Embryonic facial prominence (tissue), 1 donor: ENCODE results near the gene ATF7.
A peak's percentile ranks its signal among the peaks of the same experiment; 100 is the strongest.
"Not testable (repeated sequence)": the region's sequence is repeated elsewhere in the genome, so short reads cannot be mapped to it uniquely, and the experiment has no call there.

ENCODE experiments used
- DNase-seq: peaks from one replicate; pipeline ENCODE4 v3.0.0-alpha.2; 2016; ENCODE audit errors: extremely low spot score

ATF7 gene

DNA sequence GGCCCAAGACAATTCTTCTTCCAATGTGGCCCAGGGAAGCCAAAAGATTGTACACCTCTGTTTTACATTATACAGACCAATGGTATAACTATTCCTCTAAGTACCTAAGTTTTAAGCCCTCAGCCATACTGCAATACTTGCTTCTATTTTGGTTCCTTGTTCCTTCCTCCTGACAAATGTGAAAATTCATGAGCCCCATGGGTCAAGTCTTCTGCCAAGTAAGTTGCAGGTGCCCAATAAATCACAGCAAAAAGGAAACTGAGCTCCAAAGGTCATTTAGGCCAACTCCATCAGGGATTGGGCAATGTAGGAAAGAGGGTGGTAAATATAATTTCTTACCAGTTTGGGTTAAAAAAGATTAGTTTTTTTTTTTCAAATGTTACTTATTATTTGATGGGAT lies 61.2 kb downstream of the ATF7 start:
- DNase-seq: no peak

DNA sequence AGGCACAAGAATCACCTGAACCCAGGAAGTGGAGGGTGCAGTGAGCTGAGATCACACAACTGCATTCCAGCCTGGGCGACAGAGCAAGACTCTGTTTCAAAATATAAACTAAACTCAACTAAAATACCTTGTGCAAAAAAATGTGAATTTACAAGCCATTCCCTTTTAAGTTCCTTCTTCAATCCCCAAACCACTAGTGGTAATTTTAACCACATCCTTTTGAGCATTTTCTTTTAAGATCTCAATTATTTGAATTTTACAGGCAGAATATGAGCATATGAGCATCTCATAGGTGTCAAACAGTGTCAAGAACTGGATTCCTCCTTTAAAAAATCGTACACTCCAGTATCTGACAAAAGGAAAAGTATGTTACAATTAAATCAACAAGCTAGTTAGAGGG lies 61.9 kb downstream of the ATF7 start:
- no peak for DNase-seq

DNA sequence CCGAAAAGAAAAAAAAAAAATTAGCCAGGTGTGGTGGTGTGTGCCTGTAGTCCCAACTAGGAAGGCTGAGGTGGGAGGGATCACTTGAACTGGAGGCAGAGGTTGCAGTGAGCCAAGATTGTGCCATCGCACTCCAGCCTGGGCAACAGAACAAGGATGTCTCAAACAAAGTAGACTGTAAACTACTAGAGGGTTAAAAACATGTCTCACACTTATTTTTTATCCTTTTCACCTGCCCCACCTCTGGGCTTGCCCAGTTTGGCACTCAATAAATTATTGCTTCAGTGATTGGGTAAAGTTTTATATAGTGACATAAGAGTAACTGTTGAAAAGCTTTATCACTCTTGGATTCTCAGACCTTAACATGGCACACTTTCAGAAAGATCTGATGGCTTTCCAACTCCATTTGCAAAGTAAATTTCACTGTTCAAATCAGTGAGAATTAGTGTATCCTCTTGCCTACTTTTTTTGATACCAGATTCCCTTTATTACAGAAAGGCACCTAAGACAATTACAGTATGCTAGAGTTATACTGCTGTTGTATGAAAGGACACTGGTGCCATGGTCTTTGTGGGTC lies 62.6 kb downstream of the ATF7 start:
- DNase-seq: no peak

DNA sequence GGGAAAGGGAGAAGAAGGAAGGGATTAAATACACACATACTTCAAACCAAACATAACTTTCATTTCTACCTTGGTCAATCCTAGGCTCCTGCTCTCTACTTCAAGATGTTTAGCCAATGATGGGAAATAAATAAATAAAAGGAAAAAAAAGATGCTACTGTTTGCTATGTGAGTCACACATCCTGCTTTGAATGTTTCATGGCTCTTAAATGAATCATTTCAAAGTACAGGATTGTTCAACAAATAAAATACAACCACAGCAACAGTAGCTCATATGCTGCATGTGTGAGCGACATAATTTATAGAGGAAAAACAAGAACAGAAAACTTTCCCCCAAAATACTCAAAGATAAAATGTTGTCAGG lies 64.6 kb downstream of the ATF7 start:
- no peak for DNase-seq

DNA sequence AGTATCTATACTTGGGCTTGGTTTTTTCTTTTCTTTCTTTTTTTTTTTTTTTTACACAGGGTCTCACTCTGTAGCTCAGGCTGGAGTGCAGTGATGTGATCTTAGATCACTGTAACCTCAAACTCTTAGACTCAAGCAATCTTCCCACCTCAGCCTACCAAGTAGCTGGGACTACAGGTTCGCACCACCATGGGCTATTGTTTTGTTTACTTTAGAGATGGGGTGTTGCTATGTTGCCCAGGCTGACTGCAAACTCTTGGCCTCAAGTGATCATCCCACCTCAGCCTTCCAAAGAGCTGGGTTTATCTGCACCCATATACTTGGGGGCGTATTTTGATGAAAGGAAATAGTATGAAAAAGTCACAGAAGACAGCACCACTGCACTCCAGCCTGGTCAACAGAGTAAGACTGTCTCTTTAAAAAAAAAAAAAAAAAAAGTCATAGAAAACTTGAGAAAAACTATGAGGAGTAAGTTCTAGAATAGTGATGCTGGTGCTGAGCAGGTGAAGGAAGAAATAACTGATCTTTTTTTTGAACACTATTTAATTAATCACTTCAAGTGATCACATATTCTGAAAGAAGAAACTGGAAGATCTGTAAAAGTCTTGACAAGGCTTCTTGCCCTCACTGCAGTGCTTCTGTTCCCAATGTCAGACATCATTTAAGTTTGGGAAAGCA lies 65.1 kb downstream of the ATF7 start:
- DNase-seq: no peak

DNA sequence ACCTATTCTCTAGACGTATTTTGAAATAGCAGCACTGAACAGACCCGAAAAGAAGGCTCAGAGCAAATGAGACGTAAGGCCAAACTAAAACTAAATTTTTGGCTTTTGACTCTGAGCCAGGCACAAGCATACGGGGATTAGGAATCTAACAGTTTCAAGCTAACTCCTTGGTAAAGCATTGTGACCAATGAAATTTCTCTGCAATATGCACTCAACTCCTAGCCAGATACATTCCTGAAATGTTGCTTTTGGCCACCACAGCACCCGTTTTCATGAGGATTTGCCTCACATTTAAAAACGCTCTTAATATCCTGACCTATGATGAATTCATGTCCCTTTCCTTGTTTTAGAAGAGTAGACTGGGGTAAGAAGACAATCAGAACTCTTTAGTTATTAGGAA lies 65.8 kb downstream of the ATF7 start:
- DNase-seq: no peak

DNA sequence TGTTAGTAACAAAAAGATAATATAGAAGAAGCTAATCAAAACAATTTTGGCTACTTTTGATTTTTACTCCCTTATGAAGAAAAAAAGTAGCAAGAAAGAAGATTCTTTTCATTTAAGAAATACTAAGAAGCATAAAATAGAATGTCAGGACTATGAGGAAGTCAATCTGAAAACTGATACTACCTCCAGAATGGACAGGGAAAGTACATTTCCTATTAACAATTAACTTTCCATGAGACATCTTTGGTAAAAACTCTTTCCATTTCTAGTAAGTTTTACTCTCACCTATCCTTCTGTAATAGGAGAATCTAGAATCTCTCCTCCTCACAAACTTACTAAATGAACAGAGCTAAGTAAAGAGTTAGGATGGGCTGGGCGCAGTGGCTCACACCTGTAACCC lies 67.6 kb downstream of the ATF7 start:
- DNase-seq: no peak

DNA sequence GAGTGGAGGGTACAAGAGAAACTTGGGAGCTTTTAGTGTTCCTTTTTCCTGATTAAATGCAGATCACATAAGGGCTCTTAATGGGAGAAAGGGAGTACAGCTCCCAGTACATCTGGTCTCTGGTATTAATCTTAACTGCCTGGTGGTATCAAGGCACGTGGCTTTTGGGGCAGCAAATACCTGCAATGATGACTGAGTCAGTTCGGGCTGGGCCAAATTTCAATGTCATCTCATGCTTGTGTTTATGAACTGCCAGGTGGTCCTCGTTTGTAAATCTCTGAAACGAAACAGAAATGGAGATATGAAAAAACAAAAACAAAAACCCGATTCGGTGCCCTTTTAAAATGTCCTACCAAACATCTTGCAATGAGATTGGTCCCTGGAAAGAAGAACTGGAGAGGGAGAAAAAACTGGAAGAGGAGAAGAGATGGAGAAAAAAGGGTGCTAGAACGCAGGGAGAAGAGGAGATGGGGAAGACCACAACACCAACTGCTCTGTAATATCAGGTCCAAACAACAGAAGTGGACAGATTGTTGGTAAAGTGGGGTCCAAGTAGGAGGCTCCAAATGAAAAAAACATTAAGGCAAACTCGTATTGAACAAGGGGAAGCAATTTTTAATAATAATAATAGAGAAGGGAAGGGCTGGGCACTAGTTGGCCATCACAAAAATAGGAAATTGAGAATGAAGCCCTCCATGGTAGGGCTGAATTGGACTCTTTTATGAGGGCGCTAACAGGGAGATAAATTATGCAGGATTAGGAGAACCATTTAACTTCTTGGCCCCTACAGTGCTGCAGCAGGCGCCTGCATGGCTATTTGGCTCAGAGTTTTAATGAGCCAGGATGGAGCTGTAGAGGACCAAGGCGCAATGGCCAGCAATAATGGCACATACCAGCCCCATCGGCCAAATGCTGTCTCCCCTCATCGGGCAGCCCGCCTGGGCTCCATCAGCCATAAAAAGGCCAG lies 73.5 kb downstream of the ATF7 start:
- no peak for DNase-seq

DNA sequence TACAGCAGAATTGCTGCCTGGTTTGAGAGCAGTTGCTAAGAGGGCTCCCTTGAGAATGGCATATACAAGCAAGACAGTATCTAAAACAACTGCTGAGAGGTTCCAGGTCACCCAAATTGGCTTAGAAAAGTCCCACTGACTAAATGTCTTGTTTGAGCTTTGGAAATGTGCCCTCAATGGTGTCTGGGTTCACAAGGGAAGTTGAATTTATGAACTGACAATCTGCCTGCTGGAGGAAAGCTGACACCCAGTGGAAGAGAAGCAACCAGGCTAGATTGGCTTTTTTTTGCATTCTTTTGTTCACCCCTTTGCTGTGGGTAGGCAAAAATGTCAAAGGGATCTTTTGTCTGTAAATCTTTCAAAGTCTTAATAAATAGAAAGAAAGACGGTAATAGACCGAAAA lies 74.3 kb downstream of the ATF7 start:
- no peak for DNase-seq

DNA sequence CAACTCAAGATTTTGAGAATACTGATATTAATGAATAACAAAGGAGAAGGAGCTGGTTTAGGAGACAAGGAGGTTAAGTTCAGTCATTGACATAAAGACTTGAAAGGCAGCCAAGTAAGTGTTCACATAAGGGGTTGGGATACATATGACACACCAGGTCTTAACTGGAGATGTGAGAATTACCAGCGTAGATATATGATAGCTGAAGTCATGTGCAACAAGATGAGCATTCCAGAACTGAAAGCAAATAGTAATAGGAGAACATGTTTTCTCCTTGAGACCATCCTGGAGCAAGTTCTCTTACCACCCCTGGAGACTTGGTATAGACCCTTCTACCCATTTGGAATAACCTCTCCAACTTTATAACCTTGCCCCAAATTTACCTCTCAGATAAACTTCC lies 75.6 kb downstream of the ATF7 start:
- no peak for DNase-seq

DNA sequence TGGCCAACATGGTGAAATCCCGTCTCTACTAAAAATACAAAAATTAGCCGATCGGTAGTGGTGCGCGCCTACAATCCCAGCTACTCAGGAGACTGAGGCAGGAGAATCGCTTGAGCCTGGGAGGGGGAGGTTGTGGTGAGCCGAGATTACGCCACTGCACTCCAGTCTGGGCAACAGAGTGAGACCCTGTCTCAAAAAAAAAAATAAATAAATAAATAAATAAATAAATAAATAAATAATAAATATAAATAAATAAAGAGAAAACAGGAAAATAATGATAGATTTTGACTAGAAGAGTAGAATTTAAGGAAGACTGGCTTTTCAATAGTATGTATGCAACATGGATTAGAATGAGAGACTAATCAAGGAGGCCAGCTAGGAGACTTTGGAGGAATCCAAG lies 76.1 kb downstream of the ATF7 start:
- not testable (repeated sequence) for DNase-seq

DNA sequence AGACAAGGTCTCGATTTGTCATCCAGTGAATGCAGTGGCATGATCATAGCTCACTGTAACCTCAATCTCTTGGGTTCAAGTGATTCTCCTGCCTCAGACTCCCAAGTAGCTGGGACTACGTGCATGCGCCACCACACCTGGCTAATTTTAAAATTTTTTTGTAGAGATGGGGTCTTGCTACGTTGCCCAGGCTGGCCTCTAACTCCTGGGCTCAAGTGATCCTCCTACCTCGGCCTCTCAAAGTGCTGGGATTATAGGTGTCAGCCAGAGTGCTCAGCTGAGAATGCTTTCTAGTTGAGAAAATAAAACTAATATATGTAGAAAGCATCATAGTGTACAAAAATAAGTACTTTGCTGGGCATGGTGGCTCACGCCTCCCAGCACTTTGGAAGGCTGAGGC lies 77.8 kb downstream of the ATF7 start:
- not testable (repeated sequence) for DNase-seq

DNA sequence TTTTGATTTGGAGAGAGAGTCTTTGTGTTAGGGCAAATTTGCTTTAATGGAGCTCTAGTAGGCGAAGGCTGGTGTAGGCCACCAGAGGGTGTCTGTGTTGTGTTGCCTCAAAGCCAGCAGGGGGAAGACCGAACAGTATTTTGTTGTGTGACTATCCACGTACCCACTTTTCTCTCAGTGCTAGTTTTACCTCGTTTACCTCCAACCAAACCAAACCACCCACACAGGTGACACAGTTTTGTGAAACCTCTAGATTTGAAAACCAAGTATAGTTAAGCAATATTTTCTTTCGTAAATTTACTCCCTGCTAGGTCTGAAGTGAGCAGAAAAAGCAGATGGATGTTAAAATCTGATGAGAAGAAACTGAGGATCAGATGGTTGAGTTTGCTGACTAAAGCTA lies 82.6 kb downstream of the ATF7 start:
- DNase-seq: peak; percentile 58

DNA sequence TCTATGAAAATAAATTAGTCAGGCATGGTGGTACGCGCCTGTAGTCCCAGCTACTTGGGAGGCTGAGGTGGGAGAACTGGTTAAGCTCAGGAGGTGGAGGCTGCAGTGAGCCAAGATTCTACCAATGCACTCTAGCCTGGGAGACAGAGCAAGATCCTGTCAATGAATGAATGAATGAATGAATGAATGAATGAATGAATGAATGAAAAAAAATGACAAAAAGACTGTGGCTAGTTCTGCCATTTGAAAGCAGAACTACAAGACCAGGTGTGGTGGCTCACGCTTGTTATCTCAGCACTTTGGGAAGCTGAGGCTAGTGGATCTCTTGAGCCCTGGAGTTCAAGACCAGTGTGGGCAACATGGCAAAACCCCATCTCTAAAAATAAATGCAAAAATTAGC lies 86.7 kb downstream of the ATF7 start:
- DNase-seq: no peak

DNA sequence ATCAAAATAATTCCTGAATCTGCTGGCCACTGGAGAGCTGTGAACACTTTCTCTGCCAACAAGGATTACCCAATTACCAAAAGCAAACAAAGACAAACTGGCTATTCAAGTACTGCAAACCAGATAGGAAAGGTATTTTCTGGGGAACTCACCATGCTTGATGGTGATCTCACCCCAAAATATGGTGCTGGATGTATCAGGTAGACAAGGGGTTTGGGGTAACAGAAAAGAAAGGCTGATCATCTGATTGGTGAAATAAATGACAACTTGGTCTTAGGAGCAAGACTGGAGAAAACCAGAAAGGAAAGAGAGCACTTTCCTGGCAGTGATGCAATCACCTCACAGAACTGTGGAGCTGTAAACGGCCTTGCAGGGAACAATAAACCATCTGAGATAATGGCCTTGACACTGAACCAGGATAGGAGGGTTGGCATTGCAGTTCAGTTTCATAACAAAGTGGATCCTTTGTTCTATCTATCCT lies 87.9 kb downstream of the ATF7 start:
- DNase-seq: no peak

DNA sequence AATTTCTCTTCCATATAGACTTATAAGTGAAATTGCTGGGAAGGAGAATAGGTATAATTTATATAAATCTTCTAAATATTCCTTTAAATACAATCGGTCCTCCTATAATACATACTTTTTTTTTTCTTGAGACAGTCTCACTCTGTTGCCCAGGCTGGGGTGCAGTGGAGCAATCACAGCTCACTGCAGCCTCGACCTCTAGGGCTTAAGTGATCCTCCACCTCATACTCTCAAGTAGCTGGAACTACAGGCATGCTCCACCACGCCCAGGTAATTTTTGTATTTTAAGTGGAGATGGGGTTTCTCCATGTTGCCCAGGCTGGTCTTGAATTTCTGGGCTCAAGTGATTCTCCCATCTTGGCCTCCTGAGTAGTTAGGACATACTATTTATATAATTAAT lies 89.2 kb downstream of the ATF7 start:
- DNase-seq: no peak

DNA sequence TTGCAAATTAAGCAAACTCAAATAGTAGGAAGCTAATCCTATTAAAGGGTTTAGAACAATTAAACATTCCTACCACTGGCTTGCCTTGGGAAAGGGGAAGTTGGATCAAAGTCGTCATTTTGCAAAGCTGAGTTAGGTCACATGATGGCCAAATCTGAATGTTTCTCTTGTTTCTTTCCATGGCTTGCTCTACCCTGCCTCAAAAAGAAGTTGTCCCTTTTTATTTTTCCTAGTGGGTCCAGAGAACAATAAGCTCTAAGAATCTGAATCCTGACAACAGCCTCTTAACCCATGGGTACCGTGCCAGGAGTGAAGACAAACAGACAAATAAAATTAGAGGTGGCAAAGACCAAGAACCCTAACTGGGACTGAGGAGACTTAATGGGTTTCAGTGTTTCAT lies 92.7 kb downstream of the ATF7 start:
- DNase-seq: no peak

DNA sequence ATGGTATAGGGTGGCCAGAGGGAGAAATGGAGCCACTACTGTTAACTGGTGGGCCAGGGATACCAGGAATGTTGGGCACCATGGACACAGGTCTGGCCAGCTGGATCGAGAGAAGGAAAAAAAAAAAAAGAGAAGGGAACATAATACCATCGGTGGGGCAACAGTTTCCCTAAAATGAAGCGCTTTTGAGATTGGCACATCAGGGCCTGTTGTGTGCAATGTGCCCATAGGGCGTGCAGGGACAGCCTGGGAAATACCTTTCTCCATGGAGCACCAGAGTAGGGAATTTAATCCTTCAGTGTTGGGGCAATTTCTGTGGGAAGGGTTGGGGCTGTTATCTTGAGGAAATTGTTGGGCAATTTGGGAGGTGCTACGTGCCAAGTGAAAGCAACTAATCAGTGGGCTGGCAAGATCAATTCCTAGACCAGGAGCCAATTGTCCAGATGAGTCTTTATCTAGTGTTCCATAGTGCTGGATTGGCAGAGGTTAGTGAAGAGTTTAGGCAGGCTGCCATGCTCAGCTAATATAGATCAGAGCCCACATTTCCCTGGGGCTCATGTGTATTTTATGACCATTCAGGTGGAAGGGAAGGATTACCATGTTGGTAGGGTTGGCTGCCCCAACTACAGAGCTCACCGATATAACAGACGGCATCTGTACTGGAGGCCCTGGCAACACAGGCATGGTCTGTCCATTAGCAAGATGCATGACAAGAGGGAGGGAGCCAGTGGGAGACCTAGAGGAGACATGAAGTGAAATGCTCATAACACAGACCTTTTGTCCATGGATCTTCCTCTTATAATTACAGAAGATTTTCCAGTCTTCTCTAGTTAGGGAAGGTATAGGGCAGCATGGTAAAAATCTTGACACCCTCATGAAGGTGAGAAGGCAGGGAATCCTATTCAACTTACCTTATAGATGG lies 93.4 kb downstream of the ATF7 start:
- DNase-seq: no peak

DNA sequence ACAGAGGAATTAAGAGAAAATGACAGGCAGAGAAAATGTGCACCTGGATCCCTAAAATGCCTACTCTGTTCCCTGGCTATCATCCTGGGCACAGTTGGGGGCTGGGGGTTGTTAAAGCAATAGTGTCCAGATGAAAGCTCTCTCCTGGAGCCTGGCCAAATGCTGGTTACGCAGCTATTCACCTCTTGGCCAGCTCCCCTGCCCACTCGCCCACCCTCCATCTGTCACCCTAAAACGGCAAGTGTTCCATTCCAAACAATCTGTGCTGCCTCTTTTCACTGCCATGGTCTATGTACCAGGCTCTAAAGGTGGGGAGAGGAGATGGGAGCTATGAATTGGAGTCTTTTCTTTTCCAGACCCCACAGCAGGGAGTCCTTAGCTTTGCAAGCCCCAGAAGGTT lies 94.2 kb downstream of the ATF7 start:
- no peak for DNase-seq

DNA sequence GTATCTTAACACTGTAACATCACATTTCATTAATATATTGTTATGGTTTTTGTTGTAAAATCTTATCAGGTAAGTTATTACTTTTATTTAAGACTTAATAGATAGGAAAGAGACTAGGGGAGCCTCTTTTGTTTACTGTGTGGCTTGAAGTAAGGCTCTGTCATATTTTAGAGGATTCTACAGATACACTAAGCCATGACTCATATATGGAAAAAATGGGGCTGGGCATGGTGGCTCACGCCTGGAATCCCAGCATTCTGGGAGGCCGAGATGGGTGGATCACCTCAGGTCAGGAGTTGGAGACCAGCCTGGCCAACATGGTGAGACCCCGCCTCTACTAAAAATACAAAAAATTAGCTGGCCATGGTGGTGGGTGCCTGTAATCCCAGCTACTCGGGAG lies 95.3 kb downstream of the ATF7 start:
- DNase-seq: no peak

DNA sequence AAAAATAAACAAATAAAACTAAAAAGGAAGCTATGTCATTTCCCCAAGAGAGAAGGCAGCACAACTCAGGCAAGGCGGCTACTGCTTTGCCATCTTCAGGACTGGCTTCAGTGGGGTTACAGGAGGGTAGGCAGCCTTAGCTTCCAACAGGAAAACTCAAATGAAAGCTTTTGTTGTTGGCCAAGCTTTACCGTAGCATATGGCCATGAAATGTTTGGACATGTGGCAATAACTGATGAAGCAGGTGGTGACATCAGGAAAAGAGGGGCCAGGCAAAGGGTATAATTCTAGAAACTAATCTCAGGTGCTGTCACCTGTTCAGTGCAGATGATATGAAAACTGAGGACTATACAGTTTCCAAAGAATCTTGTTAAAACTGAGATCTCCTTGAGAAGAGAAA lies 96.1 kb downstream of the ATF7 start:
- DNase-seq: no peak

DNA sequence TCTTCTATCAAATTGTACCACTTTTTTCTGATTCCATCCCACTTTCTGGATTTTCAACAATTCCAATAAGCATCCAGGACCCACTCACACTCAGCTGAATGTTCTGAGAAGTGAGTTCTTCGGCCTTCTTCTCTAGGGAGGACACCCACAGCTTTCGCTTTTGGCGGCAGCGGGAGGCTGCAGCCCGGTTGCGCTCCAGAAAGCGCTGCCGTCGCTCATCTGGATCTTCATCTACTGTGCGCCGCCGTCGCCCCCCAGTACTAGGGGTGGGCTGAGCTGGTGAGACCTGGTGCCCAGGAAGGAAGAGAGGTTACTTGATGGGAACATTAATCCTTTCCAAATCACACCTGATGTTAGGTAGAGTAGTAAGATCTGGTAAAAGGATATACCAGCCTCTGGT lies 101.7 kb downstream of the ATF7 start:
- no peak for DNase-seq
